Adipose tissue (tissue), 3 donors: ENCODE results near the gene FAM151B. TPM values are rescaled to one million over a fixed set of nuclear protein-coding genes. Genes with fewer than 3 reads are reported as not detected.
"Not testable (repeated sequence)": the region's sequence is repeated elsewhere in the genome, so short reads cannot be mapped to it uniquely, and the experiment has no call there.

Experiments used
- H3K27ac ChIP-seq: one replicate; pipeline ENCODE4 v1.5.1; 2013; ENCODE audit warnings: low read depth, low read length
- WGBS, 3 donors: extraction: QIAGEN DNeasy Blood & Tissue Kit; methylation state at CpG; one replicate each; pipeline ENCODE4 v1.1.7; 2013; 5-methylcytosine and 5-hydroxymethylcytosine counted together
- polyA plus RNA-seq, 3 donors: library from polyadenylated mRNA; stranded (reverse); fragments of 200-250 nt; gene quantifications; one replicate each; pipeline ENCODE4 v1.2.3, GENCODE V29; 2013
- donor health status: healthy with polysubstance abuse.
- donor health status: Bipolar disorder and iron deficiency.
- donor health status: healthy.

FAM151B gene, protein sequence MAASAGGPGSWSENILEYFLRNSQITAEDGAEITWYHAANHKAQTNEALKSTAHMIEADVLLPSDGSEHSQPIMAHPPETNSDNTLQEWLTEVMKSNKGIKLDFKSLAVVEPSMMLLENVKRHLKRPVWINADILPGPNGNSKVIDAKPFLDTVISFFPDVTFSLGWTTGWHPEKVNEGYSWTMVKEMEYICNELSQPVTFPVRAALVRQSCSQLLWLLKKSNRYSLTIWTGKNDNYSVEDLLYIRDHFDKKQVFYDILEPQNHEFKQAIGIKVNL
- 1 to 10 TPM in 2 of 3 donors, under 1 TPM in 1; 0.78 to 1.3 (median 1.1) TPM for polyA plus RNA-seq

DNA sequence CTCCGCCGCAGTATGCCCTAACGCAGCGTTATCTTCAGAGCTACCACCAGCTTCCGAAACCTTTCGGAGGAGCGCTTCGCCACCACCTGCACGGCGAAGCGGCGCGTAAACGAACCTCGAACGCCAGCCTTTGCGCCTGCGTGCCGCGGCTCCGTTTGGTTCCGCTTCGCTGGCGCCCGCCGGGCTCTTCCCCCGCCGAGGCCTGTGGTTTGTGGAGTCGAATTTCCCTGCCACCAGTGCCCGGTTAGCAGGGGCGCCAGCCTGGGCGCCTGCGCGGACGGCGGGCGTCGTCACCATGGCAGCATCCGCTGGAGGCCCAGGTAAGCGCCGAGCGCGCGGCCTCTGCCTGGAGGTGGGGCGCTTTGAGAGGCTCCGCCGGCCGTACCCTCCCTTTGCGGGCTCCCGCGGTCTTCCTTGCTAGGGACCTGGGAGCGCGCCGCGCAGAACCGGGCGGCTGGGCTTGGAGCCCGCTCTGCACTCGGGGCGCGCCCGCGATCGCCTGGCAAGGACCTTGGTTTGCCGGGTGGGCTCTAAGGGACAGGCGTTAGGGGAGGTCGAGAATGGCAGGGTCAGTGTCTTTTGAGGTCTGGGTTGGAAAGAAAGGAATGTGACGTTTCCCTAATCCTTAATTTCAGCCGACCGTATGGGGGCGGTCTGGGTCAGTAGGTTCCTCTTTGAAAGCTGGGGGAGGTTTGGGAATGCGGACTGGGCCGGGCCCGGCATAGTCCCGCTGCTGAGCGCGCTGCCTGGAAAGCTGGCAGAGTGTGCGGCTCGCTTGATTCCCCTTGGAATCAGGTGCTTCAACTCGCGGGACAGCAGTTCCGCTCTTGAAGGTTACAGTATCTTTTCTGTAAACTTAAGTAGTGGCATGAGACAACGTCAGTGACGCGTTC lies at the start of gene FAM151B:
Gene FAM151B, plus strand, starts transcription at position 272 of the 893 bp plus-strand sequence. Its CDS starts 24 bp downstream, at position 296.
- H3K27ac ChIP-seq, result no peak within 1 kb of the TSS
- 0 to 1% (median 1%) methylated on average over 76 to 85 of the region's 85 CpGs for WGBS, 3 donors

- H3K27ac ChIP-seq, result no peak overlapping the region
- WGBS, 3 donors, result 51 to 96% (median 87%) methylated on average over 4 of the region's 4 CpGs
These were observed 49.2 kb upstream of the FAM151B start for GRCh38 chr5:80438739-80439138.

- H3K27ac ChIP-seq, result no peak overlapping the region
These were observed 48.7 kb upstream of the FAM151B start for GRCh38 chr5:80439213-80439612.

DNA sequence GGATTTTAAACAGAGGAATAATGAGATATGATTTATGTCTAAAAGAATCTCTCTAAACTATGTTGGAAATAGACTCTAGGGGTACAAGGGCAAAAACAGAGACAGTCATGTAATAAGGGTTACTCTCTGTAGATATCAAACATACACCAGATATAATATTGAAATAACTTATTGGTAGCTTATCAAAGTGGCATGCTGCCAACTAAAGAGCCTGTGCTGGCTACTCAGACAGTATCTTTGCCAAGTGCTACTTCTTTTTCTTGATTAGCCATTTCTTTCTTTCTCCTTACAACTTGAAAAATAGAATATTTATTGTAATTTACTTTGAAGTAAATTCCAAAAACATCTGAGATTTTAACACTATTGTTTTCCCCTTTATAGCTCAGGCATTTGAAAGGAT lies 45.2 kb upstream of the FAM151B start:
- no peak overlapping the region for H3K27ac ChIP-seq

- no peak overlapping the region for H3K27ac ChIP-seq
- WGBS, 3 donors, result 76 to 92% (median 82%) methylated on average over 2 of the region's 2 CpGs
These were observed 34.5 kb upstream of the FAM151B start for GRCh38 chr5:80453366-80453765.

DNA sequence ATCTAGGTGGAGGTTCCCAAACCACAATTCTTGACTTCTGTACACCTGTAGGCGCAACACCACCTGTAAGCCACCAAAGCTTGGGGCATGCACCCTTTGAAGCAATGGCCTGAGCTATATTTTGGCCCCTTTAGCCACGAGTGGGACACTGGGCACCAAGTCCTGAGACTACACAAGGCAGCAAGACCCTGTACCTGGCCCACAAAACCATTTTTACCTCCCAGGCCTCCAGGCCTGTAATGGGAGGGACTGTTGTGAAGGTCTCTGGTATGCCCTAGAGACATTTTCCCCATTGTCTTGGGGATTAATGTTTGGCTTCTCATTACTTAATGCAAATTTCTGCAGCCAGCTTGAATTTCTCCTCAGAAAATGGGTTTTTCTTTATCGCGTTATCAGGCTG lies 24.6 kb upstream of the FAM151B start:
- 96 to 99% (median 96%) methylated on average over 4 of the region's 4 CpGs for WGBS, 3 donors
- no peak overlapping the region for H3K27ac ChIP-seq

DNA sequence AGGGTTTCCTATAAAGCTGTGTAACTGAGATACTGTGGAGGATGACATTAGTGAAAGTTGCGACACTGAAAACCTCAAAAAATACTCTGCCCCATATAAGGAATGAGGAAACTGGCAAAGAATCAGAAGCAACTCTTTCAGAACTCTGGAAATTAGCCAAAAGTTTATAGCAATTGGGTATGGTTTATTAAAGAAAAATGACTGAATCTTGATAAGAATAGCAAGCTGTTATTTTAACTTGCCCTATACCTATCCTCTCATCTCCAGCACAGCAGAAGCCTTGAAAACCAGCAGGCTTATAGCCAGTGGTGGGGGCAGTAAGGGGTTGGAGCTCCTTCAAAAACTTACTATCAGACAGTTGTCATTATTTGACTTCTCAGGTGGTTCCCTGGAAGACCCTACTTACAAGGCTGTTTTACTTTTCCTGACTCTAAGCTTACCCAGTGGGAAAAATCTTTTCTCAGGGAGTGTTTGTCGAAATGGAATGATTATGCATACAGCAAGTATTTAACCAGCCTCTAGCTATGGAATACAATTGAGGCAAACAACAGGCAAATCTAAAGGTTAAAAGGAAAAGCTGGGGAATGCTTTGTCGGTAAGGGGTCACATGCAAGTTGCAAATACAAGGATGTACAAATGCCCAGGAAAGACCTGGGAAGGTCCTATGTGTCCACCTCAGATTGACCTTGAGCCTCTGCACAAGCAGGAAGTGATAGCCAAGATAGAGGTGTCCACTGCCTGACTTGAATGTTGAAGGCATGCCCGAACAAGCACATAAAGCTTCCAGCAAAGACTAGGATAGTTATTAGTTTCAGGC lies 21.0 kb upstream of the FAM151B start:
- no peak overlapping the region for H3K27ac ChIP-seq
- 71 to 77% (median 72%) methylated on average over 4 of the region's 4 CpGs for WGBS, 3 donors

DNA sequence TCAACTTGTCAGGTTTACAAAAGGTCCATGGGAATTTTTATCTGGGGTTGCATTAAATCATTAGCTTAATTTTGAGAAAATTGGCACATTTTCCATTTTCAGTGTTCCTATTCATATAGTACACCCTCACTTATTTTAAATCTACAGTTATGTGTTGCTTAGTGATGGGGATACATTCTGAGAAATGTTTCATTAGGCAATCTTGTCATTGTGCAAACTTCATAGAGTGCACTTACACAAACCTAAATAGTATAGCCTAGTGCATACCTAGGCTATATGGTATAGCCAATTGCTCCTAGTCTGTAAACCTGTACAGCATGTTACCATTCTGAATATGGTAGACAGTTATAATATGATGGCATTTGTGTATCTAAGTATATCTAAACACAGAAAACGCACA lies 19.8 kb upstream of the FAM151B start:
- H3K27ac ChIP-seq, result no peak overlapping the region
- WGBS, 3 donors, result 96 to 100% (median 98%) methylated on average over 1 of the region's 1 CpG

- not testable (repeated sequence) for H3K27ac ChIP-seq
- WGBS, 3 donors, result 94 to 100% (median 96%) methylated on average over 2 of the region's 2 CpGs
These were observed 17.3 kb upstream of the FAM151B start for GRCh38 chr5:80470631-80471030.

DNA sequence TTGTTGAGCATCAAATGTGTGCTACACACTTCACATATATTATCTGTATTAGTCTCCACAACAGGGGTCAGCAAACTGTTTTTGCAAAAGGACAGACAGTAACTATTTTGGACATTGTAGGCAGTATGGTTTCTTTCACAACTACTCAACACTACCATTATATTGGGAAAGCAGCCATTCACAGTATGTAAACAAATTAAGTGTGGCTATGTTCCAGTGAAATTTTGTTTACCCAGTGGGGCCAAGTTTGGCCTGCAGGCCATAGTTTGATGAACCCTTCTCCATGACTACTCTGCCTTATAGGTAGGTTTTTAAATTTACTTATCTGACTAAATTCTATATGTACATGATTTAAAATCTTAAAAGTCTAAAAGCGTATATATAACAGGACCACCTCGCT lies 13.0 kb upstream of the FAM151B start:
- no peak overlapping the region for H3K27ac ChIP-seq
- WGBS, 3 donors, result 97 to 100% (median 98%) methylated on average over 2 of the region's 2 CpGs

- no peak overlapping the region for H3K27ac ChIP-seq
These were observed 8.2 kb upstream of the FAM151B start for GRCh38 chr5:80479713-80480112.

DNA sequence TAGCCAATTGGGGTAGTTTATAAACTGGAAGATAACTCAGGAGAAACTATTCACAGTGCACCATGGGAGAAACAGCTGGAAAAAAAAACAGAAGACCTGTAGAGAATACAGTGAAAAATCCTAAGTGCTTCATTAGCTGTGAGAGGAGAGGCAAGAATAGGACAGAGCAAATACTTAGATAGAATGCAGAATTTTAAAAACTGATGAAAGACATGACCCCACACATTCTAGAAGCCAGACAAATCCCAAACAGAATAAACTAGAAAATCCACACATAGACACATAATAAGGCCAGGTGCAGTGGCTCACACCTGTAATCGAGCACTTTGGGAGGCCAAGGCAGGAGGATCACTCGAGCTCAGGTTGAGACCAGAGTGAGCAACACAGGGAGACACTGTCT lies 7.5 kb upstream of the FAM151B start:
- WGBS, 3 donors, result 96 to 99% (median 98%) methylated on average over 2 of the region's 2 CpGs
- H3K27ac ChIP-seq, result no peak overlapping the region

DNA sequence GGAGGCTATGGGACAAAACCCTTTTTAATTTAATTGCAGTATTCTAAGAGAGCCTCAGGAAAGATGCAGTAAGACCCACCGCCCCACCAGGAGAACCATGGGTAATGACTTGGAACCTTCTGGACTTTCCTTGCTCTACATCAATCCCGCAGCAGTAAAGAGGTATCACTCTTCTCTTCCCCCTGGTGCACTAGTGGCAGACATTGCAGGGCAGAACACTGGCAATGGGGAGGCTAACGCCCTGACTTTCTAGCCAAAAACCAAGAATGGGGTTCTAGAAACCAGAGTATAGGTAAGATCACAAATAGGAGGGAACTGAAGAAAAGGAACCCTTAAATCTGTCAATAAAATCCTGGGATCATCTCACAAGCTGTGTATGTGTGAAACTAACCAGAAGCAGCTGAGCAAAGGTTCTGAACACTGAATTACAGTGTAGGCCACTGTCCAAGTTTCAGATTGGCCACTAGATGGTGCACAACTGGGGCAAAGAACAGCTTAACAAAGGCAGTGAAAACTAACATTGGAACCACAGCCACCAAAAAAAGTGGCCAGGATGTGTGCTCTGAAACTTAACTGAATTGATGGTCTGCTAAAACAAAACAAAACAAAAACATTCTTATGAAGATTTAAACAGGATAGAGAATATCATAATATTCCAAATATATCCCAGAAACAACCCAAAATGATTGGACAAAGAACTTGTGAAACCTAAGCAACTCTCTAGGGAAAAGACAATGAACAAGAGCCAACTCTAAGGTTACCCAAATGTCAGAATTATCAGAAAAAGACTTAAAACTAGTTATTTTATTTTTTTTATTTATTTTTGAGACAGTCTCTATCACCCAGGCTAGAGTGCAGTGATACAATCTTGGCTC lies 6.6 kb upstream of the FAM151B start:
- H3K27ac ChIP-seq, result no peak overlapping the region
- WGBS, 3 donors, result 96 to 99% (median 98%) methylated on average over 3 of the region's 3 CpGs

GRCh38 chr5:80482578-80482977 lies 5.3 kb upstream of the FAM151B start:
- H3K27ac ChIP-seq, result no peak overlapping the region

GRCh38 chr5:80483636-80484232 lies 4.2 kb upstream of the FAM151B start:
- no peak overlapping the region for H3K27ac ChIP-seq
- WGBS, 3 donors, result 97 to 100% (median 98%) methylated on average over 3 of the region's 3 CpGs

More at GRCh38 chr5:80482578-80482977, 5.3 kb upstream of the FAM151B start:
- WGBS, 3 donors, result 75 to 86% (median 75%) methylated on average over 4 of the region's 4 CpGs

- 45 to 61% (median 58%) methylated on average over 18 of the region's 18 CpGs for WGBS, 3 donors
These were observed 464 bp upstream of the FAM151B start for GRCh38 chr5:80487444-80487828.

DNA sequence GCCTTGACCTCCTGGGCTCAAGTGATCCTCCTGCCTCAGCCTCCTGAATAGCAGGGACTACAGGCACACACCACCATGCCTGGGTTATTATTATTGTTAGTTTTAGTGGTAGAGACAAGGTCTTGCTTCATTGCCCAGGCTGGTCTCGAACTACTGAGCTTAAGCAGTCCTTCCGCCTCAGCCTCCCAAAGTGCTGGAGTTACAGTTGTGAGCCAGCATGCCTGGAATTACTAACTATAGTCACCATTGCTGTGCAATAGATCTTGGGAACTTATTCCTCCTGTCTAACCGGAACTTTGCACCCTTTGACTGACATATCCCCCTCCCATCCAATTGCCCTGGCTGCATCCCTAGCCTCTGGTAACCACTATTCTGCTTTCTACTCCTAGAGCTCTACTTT lies 3.4 kb downstream of the FAM151B start:
- no peak overlapping the region for H3K27ac ChIP-seq
- 86 to 96% (median 94%) methylated on average over 3 of the region's 3 CpGs for WGBS, 3 donors

More at GRCh38 chr5:80487444-80487828, 464 bp upstream of the FAM151B start:
- no peak overlapping the region for H3K27ac ChIP-seq

DNA sequence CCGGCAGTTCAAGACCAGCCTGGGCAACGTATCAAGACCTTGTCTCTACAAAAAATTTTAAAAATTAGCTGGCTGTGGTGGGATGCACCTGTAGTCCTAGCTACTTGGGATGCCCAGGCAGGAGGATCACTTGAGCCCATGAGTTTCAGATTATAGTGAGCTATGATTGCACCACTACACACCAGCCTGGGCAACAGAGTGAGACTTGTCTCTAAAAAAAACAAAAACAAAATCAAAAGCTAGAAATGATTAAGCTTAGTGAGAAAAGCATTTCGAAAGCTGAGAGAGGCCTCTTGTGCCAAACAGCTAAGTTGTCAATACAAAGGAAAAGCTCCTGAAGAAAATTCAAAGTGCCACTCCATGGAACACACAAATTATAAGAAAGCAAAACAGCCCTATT lies 4.8 kb downstream of the FAM151B start:
- WGBS, 3 donors, result 86 to 98% (median 96%) methylated on average over 3 of the region's 3 CpGs
- H3K27ac ChIP-seq, result no peak overlapping the region
